ENCODE results near the gene PSTPIP2.
"Not testable (repeated sequence)": the region's sequence is repeated elsewhere in the genome, so short reads cannot be mapped to it uniquely, and the experiment has no call there.

PSTPIP2 gene

GRCh38 chr18:46071653-46072375, at the start of gene PSTPIP2:
TSS of gene PSTPIP2 (minus strand) at chr18:46072260. CDS start at chr18:46072188, 72 bp downstream.
- peak; percentile 76 for DNase-seq

GRCh38 chr18:46113751-46114150, 41.7 kb upstream of the PSTPIP2 start:
- DNase-seq = no peak

GRCh38 chr18:46110406-46110805, 38.3 kb upstream of the PSTPIP2 start:
- DNase-seq = no peak

GRCh38 chr18:46109386-46109785, 37.3 kb upstream of the PSTPIP2 start:
- DNase-seq = no peak

- DNase-seq = peak; percentile 79
Observed at GRCh38 chr18:46104128-46104911, 32.3 kb upstream of the PSTPIP2 start, which contains the start of gene HAUS1. TSS of gene HAUS1 (plus strand) at chr18:46104385. CDS start at chr18:46104412, 27 bp downstream.

GRCh38 chr18:46099463-46099862, 27.4 kb upstream of the PSTPIP2 start:
- no peak for DNase-seq

- DNase-seq = no peak
Observed at GRCh38 chr18:46098616-46098933, 26.5 kb upstream of the PSTPIP2 start.

- DNase-seq = peak; percentile 85
Observed at GRCh38 chr18:46097801-46098615, 25.9 kb upstream of the PSTPIP2 start, which contains the start of gene ATP5F1A. TSS of gene ATP5F1A (minus strand) at chr18:46098296. CDS start at chr18:46098231, 65 bp downstream.

GRCh38 chr18:46097431-46097800, 25.4 kb upstream of the PSTPIP2 start:
- DNase-seq = no peak

- peak; percentile 3 for DNase-seq
Observed at GRCh38 chr18:46096651-46097300, 24.7 kb upstream of the PSTPIP2 start.

- DNase-seq = no peak
Observed at GRCh38 chr18:46095532-46095931, 23.5 kb upstream of the PSTPIP2 start.

- DNase-seq = not testable (repeated sequence)
Observed at GRCh38 chr18:46088501-46088900, 16.4 kb upstream of the PSTPIP2 start.

- no peak for DNase-seq
Observed at GRCh38 chr18:46084431-46084830, 12.4 kb upstream of the PSTPIP2 start.

- DNase-seq = no peak
Observed at GRCh38 chr18:46080156-46080555, 8.1 kb upstream of the PSTPIP2 start.

GRCh38 chr18:46079336-46079735, 7.3 kb upstream of the PSTPIP2 start:
- no peak for DNase-seq

- DNase-seq = peak; percentile 73
Observed at GRCh38 chr18:46073474-46074331, 1.6 kb upstream of the PSTPIP2 start.

- no peak for DNase-seq
Observed at GRCh38 chr18:46072959-46073358, 899 bp upstream of the PSTPIP2 start.

- DNase-seq = no peak
Observed at GRCh38 chr18:46072376-46072867, 362 bp upstream of the PSTPIP2 start.

GRCh38 chr18:46070815-46071652, 1.0 kb downstream of the PSTPIP2 start:
- DNase-seq = peak; percentile 73

GRCh38 chr18:46070232-46070631, 1.8 kb downstream of the PSTPIP2 start:
- DNase-seq = no peak

GRCh38 chr18:46069524-46069923, 2.5 kb downstream of the PSTPIP2 start:
- no peak for DNase-seq

Measured in inflammatory macrophage treated with lipopolysaccharide for 4 hours (primary cell).